Right kidney (tissue), 9 donors: ENCODE measurements around the gene KRT81.

Experiments
- DNase-seq: peaks from one replicate; pipeline ENCODE4 v3.0.0-alpha.2; 2016
- long read RNA-seq, 8 donors: transcript quantifications; one replicate each; lab custom pipeline, GENCODE V29; 2026

The KRT81 gene
- long read RNA-seq, donor 1, result 0 reads
- long read RNA-seq, donor 2, result 0 reads
- long read RNA-seq, donor 3, result 0 reads
- long read RNA-seq, donor 4, result 0 reads
- long read RNA-seq, donor 5, result 0 reads
- long read RNA-seq, donor 6, result 0 reads
- long read RNA-seq, donor 7, result 0 reads
- long read RNA-seq, donor 8, result 0 reads

DNA sequence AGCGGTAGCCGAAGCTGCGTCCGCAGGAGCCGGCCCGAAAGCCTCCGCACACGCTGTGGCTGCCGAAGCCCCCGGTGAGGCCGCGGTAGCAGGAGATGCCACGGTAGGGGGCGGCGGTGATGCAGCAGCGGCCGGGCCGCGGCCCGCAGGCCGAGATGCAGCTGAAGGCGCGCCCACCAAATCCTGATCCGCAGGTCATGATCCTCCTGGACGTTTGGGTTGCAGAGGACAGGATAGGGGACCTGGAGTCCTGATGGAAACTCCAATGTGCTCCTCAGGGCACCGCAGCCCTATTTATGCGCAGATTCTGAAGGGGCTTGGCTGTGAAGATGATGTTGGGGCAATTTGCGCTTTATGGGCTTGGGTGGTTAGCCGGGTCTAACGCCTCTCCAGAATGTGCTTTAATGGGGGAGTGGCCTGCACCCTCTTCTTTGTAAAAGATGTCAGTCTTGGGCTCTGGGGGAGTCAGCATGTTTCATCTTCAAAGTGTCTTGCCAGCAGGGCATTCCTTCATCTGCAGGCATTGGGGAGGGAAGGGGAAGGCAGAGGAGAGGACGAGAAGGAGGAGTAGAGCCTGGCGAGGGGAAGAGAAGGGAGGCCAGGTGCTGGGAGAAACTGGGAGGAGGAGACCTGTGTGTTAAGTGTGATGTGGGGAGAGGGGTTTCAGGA lies at the start of gene KRT81:
Gene KRT81, minus strand, starts transcription at position 268 of the 669 bp plus-strand sequence. Its CDS starts 69 bp downstream, at position 199.
- DNase-seq, result no peak

DNA sequence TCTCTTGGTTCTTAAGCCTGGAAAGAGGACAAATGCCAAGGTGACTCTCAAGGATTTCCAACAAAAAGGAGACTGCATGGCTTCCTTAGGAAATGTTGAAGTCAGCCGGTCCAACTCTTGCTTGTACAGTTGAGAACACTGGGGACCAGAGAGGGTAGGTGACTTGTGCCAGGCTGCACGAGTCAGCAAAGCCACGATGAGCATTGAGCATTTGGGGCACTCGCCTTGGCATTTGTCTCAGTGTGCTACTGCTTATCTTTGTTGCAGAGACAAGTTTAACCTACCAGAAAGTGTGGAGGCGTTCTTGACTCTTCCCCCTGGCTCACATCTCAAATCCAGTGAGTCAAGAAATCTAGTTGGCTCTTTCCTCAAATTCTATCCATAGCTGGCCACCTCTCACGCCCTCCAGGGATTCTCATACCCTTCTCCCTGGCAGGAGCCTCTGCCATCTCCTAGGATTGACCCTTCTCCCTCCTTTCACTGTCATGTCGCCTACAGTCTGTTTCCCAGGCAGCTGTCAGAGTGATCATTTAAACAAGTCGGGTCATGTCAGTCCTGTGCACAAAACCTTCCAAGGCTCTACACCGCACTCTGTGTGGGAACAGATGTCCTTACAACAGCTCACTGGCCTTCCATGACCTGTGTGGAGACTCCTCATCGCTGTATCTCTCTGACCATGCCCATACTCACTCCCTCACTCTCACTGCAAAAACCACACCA lies 47.1 kb upstream of the KRT81 start:
- no peak for DNase-seq

DNA sequence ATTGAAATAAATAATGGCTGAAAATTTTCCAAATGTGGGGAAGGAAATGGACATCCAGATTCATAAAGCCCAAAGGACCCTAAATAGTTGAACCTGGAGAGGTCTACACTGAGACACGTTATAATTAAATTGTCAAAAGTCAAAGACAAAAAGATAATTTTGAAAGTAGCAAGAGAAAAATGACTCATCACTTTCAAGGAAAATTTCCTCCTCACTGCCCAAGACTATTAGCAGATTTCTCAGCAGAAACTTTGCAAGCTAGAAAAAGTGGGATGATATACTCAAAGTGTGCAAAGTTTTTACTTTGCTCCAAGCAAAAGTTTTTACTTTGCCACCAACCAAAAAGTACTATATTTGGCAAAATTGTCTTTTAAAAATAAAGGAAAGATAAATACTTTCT lies 45.7 kb upstream of the KRT81 start:
- DNase-seq, result no peak

DNA sequence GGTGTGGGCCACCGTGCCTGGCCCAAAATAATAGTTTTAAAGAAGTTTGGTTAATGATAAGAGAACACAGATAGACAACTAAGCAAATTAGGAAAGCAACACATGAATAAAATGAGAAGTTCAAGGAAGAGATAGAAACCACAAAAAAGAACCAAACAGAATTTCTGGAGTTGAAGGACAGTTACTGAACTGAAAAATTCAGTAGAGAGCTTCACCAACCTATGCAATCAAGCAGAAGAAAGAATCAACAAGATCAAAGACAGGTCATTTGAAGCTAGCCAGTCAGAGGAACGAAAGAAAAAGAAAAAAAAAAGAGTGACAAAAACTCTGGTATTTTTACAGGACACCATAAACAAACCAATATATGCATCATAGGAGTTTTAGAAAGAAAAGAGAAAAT lies 45.3 kb upstream of the KRT81 start:
- DNase-seq, result no peak

DNA sequence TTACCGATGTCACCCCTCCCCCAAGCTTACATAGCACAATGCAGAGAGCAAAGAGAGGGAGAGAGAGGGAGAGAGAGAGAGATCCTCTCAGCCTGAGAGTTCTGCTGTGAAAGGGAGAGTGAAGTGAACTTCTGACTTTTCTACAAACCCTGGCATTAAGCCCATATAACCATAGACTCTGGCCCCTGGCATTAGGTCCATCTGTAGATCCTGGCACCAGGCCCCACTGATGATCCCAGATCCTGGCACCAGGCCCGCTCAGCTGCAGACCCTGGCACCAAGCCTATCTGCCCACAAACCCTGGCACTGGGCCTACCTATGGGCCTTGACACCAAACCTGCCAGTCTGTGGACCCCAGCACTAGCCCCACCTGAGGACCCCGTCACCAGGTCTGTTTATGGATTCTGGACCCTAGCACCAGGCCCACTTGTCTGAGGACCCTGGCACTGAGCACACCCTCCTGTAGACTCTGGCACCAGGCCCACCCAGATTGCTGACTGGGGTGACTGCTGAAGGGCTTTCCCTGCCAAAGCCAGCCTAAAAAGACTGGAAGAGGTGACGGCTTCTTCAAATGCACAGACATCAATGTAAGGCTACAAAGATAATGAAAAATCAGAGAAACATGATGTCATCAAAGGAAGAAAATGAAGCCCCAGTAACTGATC lies 44.4 kb upstream of the KRT81 start:
- DNase-seq, result no peak

DNA sequence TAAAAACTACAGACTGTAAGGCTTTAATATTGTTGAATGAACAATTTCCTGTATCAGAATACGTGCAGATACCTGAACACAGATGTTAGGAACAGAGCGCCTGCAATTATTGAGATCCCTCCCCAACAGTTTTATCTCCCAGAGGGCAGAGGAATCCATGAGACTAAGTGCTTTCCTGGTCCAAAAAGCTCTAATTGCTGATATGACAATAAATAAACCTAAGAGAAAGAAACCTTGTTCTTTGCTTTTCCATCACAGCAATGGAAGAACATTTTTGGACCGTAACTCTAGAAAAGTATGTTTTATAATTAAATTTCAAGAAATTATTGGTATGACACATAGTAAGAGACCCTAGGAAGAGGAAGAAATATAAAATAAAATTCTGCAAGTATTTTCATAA lies 42.9 kb upstream of the KRT81 start:
- no peak for DNase-seq

DNA sequence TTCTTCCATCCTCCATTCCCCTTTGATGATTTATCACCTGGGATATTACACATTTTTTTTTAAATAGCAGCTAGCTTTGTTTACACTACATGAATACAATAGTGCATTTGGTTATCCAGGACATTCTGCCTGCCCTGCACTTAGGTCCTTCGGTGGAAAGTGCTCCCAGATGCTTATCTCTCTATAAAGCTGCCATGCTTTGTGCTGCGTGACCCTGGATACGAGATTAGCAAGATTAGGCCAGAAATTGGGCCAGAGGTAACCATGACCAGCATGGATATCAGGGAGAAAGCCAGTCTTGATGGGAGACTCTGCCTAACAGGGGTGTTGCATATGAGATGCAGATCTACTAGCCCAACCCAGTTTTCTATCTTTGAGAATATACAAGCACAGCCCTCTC lies 42.0 kb upstream of the KRT81 start:
- DNase-seq, result no peak

DNA sequence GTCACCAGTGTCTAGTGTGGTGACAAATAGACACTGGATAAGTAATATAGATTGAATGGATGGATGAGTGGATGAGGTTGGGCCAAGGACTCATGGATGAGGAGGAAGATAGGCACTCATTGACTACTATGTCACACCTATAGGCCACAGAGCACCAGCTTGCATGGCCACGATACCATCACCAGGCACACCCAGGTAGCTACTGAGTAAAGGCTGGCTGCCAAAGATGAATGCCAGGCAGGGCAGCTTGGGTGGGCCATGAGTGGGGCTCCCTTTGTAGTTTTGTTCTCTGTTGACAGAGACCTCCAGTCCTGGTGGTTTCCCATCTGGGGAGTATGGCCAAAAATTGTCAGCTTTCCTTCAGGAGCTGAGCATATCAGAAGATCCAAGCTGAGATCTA lies 41.0 kb upstream of the KRT81 start:
- DNase-seq, result no peak

DNA sequence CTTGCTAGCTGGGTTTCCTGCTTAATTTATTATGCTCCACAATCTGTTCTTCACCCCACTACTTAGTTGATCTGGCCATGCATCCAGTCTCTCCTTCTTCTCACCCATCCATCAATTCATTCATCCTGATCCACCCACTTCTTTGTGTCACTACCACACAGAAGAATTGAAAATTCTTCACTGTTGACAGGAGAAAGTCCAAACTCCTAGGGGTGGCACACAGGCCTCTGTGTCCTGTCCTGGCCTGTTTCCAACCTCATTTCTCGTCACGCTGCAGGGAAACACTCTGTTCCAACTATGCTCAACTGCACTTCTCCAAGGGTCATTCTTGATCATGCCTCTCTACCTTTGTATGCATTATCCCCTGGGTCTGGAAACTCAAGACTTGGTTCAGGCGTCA lies 40.5 kb upstream of the KRT81 start:
- no peak for DNase-seq

DNA sequence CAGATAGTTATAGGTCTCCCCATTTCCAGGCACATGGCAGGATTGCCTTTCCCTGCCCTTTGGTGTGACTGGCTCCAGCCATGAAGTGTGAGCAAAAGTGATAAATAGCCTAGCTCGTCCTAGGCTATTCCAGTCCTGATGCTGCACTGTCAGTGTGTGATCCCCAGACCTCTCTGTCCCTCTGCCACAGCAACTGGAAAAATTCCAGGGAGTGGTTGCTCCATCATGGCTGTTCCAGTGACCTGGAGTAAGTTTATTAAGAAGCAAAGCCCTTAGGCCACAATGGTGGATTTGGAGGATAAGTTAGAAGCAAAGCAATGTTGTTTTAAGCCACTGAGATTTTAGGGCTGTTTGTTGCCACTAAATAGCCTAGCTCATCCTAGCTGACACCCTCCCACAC lies 39.7 kb upstream of the KRT81 start:
- DNase-seq, result no peak

DNA sequence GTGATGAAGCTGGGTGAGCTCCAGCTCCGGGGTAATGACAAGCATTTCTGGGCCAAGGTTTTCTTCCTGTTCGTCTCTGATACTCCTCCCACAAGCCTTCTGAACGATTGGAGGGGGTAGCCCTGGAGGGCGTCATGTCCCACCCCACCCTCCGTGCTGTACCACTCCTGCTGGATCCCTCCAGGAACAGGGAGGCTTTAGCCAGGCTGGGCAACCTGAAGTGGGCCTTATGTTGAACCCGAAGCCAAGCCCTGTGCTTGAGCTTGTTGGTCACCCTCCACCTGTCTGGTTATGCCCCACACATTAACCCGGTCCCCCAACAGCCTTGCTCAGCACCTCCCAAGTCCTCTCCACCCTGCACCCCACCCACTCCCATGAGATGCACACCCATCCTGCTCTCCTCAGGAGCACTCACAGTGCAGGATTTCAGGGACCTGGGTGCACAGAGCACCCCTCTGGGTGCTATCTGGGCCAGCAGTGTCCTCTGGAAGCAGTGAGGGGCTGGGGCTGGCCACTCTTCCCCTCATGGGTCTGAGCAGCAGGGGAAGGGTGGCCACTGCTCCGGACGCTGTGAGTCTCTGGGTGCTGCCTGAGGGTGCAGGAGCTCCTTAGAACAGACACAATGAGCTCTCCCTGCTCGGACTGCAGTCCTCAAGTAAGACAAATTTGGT lies 36.6 kb upstream of the KRT81 start:
- no peak for DNase-seq

DNA sequence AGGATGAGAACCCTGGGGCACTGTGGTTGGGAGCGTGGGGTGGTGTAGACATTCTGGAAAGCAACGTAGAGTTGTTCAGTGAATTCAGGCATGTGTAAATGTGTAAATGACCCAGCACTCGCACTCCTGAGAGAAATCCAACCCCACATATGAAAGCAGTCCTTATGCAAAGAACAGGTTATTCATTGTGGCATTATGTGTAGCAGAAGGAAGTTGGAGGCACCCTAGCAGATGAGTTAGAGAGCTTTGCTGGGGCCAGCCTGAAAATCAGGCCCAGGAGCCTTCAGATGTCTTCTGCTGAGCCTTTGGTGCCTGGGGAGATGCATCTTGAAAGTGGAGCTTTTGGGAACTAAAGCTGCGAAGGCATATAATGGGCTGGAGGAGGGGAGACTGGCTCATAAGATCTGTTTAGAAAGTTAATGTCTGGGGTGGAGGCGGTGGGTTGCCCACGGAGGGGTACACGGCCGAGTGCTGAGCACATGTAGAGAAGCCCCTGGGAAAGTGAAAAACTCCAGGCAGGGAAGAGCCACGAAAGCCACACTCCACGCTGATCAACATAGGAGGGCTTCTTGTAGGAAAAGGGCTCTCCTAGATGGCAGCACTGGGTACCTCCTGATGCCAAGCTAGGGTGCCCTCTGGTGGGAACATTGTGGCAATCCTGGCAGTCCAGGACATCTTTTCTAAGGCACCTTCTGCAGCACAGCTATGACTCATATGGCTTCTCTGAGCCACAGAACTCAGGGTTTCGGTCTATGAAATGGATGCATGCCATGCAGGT lies 35.9 kb upstream of the KRT81 start:
- peak; percentile 26 for DNase-seq

DNA sequence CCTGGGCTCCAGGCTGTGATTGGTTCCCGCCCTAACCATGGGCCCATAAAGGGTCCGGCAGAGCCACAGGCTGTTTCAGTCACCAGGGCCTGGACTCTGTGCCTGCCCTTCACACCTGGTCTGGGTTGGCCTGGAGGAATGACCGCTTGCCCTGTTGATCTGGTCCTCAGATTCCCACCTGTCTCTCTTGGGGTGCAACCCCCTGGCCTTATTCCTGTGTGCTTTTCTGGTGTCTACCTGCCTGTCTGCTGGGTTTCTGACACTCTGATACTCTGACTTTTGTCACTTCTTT lies 32.8 kb upstream of the KRT81 start:
- no peak for DNase-seq

DNA sequence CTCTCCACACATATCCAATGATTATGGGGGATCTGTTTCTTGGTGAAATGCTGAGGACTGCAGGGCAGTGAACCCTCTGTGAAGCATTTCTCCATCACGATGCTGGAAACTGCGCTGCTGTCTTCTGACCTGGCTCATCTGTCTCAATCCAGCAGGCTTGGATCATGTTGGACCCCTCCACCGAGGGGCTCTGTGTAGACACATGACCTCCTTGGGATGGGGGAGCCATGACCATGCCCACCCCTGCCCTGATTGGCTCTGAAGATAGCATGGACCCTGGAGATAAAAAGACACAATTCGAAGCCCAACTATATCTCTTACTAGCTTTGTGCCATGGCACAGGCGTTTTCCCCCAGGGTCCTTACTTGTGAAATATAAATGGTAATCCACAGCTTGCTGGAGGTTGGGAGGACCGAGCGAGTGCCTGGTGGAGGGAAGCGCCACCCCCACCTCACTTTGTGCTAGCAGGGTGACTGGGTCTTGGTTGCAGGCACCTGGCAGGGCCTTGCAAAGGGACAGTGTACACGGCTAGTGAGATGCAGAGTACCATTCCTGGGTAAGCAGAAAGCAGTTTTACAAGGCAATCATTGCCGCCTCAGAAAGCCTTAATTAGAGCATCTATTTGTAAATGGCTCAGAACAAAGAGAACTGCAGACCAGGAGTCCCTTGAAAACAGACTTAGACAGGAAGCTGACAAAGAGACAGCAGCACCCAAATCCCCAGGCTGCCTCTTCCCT lies 32.2 kb upstream of the KRT81 start:
- DNase-seq, result no peak

DNA sequence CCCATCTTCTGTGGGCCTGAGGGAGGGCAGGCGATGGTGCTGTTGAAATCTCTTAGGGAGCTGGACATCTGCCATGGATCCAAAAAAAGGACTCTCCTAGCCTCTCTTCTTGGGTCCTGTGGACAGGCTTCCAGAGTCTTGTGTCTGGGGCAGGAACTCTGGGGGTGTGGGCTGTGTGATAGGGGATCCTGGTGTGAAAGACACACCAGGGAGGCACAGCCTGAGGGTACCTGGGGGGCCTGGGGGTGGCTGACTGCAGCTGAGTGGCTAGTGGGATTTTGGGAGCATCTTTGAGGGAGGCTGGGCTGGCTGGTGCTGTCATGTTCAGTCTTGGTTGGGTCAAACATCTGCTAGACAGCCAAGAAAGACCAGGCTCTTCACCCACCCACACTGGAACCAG lies 31.7 kb upstream of the KRT81 start:
- no peak for DNase-seq

DNA sequence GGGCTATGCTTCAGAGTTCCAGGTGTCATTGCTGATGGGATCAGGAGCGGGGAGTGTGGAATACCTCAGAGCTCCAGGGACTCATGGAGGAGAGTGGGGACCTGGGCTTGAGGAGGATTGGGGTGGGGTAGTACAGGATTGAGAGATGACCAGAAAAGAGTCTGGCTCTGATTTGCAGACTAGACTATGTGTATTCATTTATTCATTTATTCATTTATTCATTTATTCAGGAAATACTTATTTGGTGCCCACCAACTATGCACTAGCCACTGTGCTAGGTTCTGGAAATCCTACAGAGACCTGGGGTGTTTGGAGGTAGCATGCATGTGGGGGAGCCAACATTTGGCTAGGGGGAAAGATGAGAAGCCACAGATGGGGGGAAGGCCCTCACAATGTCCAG lies 30.7 kb upstream of the KRT81 start:
- no peak for DNase-seq

DNA sequence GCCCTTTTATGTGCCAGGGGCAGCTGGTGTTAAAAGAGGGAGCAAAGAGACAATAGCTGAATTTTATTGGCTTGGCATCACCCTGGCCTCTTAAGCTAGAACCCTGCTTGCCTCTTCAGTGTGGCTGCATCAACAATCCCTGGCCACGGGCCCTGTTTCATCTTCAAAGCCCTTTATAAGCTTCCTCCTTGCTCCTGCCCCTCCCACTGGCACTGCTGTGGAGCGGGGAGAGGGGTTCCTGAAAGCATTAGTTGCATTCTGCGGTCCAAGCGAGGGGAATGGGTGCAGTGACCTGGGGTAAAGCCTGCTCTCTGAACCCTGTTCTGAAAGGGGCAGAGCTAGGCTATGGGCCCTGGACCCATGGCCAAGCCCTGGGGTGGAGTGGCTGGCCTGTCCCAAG lies 30.1 kb upstream of the KRT81 start:
- no peak for DNase-seq

DNA sequence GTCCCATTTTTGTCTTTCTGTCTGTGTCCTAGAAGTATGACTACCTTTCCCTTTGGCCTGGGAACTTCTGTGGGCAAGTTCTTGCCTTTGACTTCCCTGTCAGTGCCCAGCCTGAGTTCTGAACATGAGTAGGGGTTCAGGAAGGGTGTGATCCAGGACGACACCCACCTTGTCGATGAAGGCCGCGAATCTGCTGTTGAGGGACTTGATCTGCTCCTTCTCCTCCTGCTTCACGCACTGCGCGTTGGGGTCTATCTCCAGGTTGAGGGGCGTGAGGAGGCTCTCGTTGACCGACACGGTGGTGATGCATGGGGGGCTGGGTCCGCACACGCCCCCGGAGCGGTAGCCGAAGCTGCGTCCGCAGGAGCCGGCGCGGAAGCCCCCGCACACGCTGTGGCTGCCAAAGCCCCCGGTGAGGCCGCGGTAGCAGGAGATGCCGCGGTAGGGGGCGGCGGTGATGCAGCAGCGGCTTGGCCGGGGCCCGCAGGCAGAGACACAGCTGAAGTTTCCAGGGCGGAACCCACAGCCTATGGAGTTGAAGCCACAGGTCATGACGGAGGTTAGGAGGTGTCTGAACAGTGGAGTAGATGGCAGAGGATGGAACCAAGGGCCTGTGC lies 29.6 kb upstream of the KRT81 start, which contains the start of gene KRT83:
Gene KRT83, minus strand, starts transcription at position 615 of the 617 bp plus-strand sequence. Its CDS starts 63 bp downstream, at position 552.
- no peak for DNase-seq

DNA sequence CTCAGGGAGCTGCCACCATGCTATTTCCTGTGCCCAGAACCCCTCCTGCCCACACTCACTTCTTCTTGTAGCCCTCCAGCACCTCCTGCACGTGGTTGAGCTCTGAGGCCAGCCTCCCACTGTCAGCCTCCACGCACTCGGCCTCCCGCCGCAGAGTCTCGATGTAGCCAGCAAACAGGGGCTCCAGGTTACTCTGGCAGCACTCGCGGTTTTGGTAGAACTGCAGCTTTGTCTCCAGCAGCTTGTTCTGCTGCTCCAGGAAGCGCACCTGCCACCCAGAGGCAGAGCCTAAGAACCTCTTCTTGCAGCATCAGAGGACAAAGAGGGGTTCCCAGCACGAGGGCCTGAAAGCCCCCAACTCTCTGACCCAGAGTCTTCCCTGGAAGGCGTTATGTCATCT lies 27.8 kb upstream of the KRT81 start:
- no peak for DNase-seq

DNA sequence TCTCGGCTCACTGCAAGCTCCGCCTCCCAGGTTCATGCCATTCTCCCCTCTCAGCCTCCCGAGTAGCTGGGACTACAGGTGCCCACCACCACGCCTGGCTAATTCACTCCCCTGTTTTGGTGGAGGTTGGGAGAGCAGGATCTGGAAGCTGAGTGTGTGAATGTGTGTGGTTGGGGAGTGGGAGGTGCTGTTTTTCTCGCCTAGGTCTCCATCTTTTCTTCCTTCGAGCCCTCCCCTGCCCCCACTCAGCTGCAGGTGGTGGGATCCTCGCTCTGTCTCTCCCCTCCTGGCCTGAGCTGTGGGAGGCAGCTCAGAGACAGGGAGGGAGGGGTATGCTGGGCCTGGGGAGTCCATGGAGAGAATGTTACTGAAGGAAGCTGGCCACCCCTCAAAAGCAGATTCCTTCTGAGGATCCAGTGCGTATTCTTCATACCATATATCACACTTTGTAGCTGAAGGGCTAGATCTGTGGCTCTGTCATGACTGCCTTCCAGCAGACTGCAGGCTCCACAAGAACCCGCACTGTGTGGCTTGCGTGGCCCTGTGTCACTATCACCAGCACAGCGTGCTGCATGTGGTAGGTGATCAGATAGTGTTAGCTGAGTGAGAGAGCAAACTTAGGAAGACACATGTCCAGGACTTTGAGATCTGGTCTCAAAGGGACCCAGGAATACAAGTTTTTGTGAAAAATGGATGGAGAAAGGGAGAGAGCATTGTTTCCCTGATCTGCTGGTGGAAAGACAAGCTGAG lies 27.1 kb upstream of the KRT81 start:
- DNase-seq, result no peak
